Skin of body (tissue), 2 donors: ENCODE results near the gene LRRC72. TPM values are rescaled to one million over a fixed set of nuclear protein-coding genes. Genes with fewer than 3 reads are reported as not detected.
"Not testable (repeated sequence)": the region's sequence is repeated elsewhere in the genome, so short reads cannot be mapped to it uniquely, and the experiment has no call there.

Experiments
- DNase-seq: peaks from one replicate; lab custom pipeline; 2025; lab: John Stamatoyannopoulos, UW
- total RNA-seq: library from RNA; depleted of rRNA; stranded (reverse); fragments of >200 nt; gene quantifications from one replicate; pipeline ENCODE4 v1.2.3, GENCODE V29; 2014

Gene LRRC72
- total RNA-seq, 1 donor from 2014 or later, result not detected

- no peak for DNase-seq
Observed at GRCh38 chr7:16579216-16579615, 52.6 kb downstream of the LRRC72 start.

DNA sequence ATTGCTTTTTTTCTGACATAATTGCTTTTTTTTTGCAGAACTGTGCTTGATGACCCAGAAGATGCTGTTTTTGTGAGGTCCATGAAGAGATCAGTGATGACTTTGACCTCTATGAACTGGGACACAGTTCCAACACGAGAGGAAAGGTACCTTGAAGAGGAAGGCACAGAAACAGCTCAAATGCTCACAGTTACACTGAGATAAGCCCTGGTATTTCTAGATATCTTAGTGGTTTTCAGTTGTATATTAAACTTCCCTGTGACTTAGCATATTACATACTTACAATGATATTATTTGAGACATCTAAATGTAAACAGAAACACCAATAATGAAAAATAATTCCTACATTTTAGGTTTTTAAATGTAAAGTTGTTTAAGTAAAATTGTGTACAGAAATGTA, 54.7 kb downstream of the LRRC72 start:
- DNase-seq, result no peak

GRCh38 chr7:16583834-16584233, 57.2 kb downstream of the LRRC72 start:
- no peak for DNase-seq

GRCh38 chr7:16585540-16585939, 58.9 kb downstream of the LRRC72 start:
- DNase-seq, result no peak

- no peak for DNase-seq
Observed at GRCh38 chr7:16586081-16586874, 59.7 kb downstream of the LRRC72 start.

DNA sequence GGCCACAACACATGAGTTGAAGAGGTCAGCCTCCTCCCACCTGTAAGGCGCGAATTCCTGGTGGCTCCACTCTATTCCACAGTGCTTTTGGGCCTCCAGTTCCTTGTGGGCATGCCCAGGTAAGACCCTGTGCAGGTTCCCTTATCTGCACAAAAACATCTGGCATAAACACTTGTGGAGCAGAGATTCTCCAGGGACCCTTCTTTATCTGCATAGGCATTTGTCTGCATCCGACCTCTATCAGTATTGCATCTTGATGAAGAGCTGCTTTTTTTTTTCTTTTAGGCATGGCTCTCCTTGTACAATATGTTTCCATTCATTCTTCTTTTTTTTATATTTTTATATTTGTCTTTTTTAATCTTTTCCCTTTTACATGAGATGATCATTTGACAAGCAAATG, 60.5 kb downstream of the LRRC72 start:
- no peak for DNase-seq

DNA sequence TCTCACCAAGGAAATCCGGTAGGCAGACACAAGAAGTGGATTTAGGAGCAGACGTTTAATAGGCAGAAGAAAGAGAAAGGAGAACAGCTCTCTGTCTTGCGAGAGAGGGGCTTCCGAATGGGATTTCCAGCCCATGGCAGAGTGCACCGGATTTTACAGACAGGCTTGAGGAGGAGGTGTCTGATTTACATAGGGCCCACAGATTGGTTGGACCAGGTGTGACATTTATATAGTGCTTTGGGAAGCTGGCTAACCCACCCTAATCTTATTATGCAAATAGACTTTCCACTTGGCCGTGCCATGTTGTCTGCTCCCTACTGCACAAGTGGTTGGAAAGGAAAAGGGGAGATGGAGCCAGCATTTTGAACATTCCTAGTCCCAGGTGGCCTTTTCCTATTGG, 61.2 kb downstream of the LRRC72 start:
- no peak for DNase-seq

GRCh38 chr7:16589881-16590280, 63.3 kb downstream of the LRRC72 start:
- DNase-seq, result no peak

DNA sequence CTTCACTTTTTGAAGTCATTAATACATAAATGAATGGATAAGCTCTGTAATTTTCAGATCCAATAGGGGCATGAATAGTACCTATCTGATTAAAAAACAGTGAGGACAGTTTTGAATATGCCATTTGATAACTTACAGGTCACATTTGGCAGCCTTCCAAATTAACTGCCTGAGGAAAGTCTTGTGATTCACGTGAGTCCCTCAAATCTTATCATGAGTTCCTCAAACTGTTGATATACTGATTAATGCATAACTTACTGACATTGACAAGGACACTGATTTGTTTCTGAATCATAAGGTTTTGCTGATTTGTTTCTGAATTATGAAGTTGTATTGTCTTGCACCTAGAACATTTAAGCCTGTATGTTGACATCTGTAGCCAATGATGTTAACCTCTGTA, 63.8 kb downstream of the LRRC72 start:
- no peak for DNase-seq

DNA sequence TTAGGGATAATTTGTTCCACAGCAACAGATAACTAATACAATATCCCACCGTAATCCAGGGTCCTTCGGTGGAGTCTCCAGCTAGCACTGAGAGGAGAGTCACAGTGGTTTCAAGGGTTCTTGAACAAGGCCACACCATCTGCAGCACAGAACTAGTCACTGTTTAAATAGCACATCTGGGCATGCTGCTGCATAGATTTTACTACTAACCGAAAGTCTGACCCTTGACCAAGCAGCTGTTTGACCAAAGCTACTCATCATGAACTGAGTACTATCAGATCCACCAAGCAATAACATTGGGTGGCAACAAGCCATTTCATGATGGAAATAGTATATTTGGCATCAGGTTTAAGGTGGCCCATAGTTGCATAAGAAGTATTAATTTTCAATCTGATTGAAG, 65.8 kb downstream of the LRRC72 start:
- DNase-seq, result no peak

GRCh38 chr7:16594061-16594460, 67.4 kb downstream of the LRRC72 start:
- no peak for DNase-seq

- no peak for DNase-seq
Observed at GRCh38 chr7:16594676-16595075, 68.1 kb downstream of the LRRC72 start.

DNA sequence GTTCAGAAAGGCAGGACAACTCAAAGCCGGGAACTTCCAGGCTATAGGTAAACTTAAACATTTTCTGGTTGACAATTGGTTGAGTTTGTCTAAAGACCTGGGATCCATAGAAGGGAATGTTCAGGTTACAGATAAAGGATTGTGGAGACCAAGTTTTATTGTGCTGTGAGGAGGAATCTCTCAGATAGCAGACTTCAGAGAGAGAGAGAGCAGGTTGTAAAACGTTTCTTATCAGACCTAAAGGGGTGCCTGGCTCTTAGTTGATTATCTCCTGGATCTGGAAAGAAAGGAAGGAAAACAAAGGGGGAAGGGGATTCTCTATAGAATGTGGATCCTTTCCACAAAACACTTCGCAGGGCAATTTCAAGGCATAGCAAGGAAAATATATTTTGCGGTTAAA, 69.0 kb downstream of the LRRC72 start:
- DNase-seq, result not testable (repeated sequence)

DNA sequence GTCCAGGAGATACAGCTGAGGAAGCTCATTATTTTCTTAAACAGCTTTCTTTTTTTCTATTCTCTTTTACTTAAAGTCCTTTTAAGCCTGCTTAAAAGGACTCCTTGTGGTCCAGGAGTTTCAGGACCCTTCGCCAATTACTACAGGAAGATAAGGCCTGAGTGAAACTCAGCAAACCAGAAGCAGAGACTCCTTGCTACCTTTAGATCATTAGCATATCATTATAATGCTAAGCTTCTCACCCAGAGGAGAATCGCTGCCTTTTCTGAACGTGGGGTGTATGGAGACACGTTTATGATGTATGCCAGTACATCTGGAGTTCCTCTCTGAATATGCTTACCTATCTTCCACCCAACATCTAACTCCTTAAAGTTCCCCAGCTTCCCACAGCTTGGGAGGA, 71.4 kb downstream of the LRRC72 start:
- DNase-seq, result no peak

GRCh38 chr7:16599860-16600259, 73.2 kb downstream of the LRRC72 start:
- DNase-seq, result no peak

GRCh38 chr7:16603633-16604032, 77.0 kb downstream of the LRRC72 start:
- DNase-seq, result no peak

GRCh38 chr7:16604054-16604453, 77.4 kb downstream of the LRRC72 start:
- no peak for DNase-seq

GRCh38 chr7:16606704-16607103, 80.1 kb downstream of the LRRC72 start:
- no peak for DNase-seq

- DNase-seq, result no peak
Observed at GRCh38 chr7:16609842-16610450, 83.3 kb downstream of the LRRC72 start.

- DNase-seq, result no peak
Observed at GRCh38 chr7:16611711-16612110, 85.1 kb downstream of the LRRC72 start.

DNA sequence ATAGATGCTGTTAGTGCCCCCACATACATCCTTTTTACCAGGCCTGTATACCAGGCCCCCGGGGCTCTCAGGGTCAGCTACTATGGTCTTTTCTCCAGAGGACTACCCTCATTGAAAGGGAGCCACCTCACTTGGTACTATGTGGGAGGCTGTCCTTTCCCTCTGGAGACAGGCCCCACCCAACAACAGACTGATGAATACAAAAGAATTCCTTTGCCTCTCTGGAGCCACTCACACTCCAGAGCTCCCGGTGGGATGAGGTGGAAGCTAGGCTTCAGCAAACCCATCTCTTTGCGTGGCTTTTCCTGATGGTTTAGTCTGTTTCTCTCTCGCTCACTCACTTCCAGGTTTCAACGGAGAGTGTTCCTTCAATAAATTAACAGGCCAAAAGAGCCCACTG, 88.6 kb downstream of the LRRC72 start:
- DNase-seq, result no peak

- DNase-seq, result no peak
Observed at GRCh38 chr7:16616122-16616521, 89.5 kb downstream of the LRRC72 start.

GRCh38 chr7:16616542-16616941, 89.9 kb downstream of the LRRC72 start:
- no peak for DNase-seq
